GM19238 (cell line): Measurements from ENCODE around the gene PHC2.
"Not testable (repeated sequence)": the region's sequence is repeated elsewhere in the genome, so short reads cannot be mapped to it uniquely, and the experiment has no call there.

ENCODE experiments used
- DNase-seq: peaks from one replicate; pipeline ENCODE4 v3.0.0; 2011; ENCODE audit warnings: low spot score; ENCODE audit not compliant: insufficient read length

The PHC2 gene

GRCh38 chr1:33316601-33317000 lies 114.3 kb downstream of the PHC2 start:
- no peak for DNase-seq

- DNase-seq, result no peak
Observed at GRCh38 chr1:33314416-33314815, 116.5 kb downstream of the PHC2 start.

- DNase-seq, result no peak
Observed at GRCh38 chr1:33312413-33312749, 118.5 kb downstream of the PHC2 start.

- no peak for DNase-seq
Observed at GRCh38 chr1:33311706-33312412, 119.0 kb downstream of the PHC2 start.

- DNase-seq, result no peak
Observed at GRCh38 chr1:33310702-33311101, 120.2 kb downstream of the PHC2 start.

GRCh38 chr1:33309351-33309750 lies 121.5 kb downstream of the PHC2 start:
- not testable (repeated sequence) for DNase-seq

- DNase-seq, result no peak
Observed at GRCh38 chr1:33307494-33307864, 123.4 kb downstream of the PHC2 start.

GRCh38 chr1:33306653-33307493 lies 124.0 kb downstream of the PHC2 start:
- no peak for DNase-seq

- no peak for DNase-seq
Observed at GRCh38 chr1:33305816-33306652, 124.9 kb downstream of the PHC2 start.

GRCh38 chr1:33305016-33305415 lies 125.9 kb downstream of the PHC2 start:
- no peak for DNase-seq

- DNase-seq, result no peak
Observed at GRCh38 chr1:33302325-33302724, 128.6 kb downstream of the PHC2 start.

GRCh38 chr1:33301273-33301984 lies 129.5 kb downstream of the PHC2 start:
- no peak for DNase-seq

- DNase-seq, result no peak
Observed at GRCh38 chr1:33300673-33301072, 130.2 kb downstream of the PHC2 start.

GRCh38 chr1:33299461-33300155 lies 131.3 kb downstream of the PHC2 start:
- no peak for DNase-seq

GRCh38 chr1:33298623-33299277 lies 132.1 kb downstream of the PHC2 start:
- peak; percentile 68 for DNase-seq

- no peak for DNase-seq
Observed at GRCh38 chr1:33297911-33298622, 132.8 kb downstream of the PHC2 start.

GRCh38 chr1:33296824-33297223 lies 134.1 kb downstream of the PHC2 start:
- no peak for DNase-seq

GRCh38 chr1:33296082-33296458 lies 134.8 kb downstream of the PHC2 start:
- DNase-seq, result no peak

- peak; percentile 84 for DNase-seq
Observed at GRCh38 chr1:33295450-33296081, 135.3 kb downstream of the PHC2 start.
